ENCODE measurements around the gene CFAP46. TPM values are rescaled to one million over a fixed set of nuclear protein-coding genes. Genes with fewer than 3 reads are reported as not detected.
A peak's percentile ranks its signal among the peaks of the same experiment; 100 is the strongest.
"Not testable (repeated sequence)": the region's sequence is repeated elsewhere in the genome, so short reads cannot be mapped to it uniquely, and the experiment has no call there.

CFAP46 gene
- total RNA-seq, 1 donor from 2014 or later: 1.9 TPM

GRCh38 chr10:132933308-132934042 lies 8.9 kb downstream of the CFAP46 start:
- ATAC-seq (ENCODE audit: poor library complexity): no peak
- DNase-seq: no peak
- intact Hi-C loops (cut with DNase I): no loop called here

GRCh38 chr10:132932461-132933307 lies 9.7 kb downstream of the CFAP46 start:
- intact Hi-C loops (cut with DNase I): no loop called here
- DNase-seq (no peak), ATAC-seq (ENCODE audit: poor library complexity) (no peak)

DNA sequence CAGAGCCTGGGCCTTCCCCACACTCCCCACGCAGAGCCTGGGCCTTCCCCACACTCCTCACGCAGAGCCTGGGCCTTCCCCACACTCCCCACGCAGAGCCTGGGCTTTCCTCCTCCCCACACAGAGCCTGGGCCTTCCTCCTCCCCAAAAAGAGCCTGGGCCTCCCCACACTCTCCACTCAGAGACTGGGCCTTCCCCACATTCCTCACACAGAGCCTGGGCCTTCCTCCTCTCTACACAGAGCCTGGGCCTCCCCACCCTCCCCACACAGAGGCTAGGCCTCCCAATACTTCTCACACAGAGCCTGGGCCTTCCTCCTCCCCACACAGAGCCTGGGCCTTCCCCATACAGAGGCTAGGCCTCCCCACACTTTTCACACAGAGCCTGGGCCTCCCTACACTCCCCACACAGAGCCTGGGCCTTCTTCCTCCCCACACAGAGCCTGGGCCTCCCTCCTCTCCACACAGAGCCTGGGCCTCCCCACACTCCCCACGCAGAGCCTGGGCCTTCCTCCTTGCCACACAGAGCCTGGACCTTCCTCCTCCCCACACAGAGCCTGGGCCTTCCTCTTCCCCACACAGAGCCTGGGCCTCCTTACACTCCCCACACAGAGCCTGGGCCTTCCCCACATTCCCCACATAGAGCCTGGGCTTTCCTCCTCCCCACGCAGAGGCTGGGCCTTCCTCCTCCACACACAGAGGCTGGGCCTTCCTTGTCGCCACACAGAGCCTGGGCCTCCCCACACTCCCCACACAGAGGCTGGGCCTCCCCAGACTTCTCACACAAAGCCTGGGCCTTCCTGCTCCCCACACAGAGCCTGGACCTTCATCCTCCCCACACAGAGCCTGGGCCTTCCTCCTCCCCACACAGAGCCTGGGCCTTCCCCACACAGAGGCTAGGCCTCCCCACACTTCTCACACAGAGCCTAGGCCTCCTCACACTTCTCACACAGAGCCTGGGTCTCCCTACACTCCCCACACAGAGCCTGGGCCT lies 10.8 kb downstream of the CFAP46 start:
- intact Hi-C loops (cut with DNase I); DNase-seq; ATAC-seq (ENCODE audit: poor library complexity): not testable (repeated sequence)

- intact Hi-C loops (cut with DNase I); DNase-seq; ATAC-seq (ENCODE audit: poor library complexity): not testable (repeated sequence)
Measured at GRCh38 chr10:132930701-132931100, 11.7 kb downstream of the CFAP46 start.

GRCh38 chr10:132929953-132930548 lies 12.3 kb downstream of the CFAP46 start:
- ATAC-seq (ENCODE audit: poor library complexity) (peak; percentile 27), DNase-seq (no peak)
- intact Hi-C loops (cut with DNase I): no loop called here

DNA sequence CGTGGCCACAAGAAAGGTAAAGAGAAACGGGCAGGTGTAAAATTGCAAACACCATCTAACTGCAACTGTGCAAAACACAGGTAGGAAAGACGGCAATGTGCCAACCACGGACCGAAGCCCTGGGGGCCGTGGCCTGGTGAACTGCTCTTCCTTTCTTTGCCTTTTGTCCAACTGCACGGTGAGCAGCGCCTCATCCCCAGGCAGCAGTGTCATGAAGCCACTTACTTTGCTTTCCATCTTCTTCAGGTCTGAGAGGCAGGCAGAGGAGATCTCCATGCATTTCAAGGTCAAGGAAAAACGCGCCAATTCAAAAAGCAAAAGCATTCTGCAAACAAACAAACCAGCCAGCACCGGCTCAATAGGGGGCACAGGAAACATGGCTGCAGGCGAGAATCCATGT lies 12.9 kb downstream of the CFAP46 start:
- DNase-seq (no peak), ATAC-seq (ENCODE audit: poor library complexity) (no peak)
- intact Hi-C loops (cut with DNase I): no loop called here

DNA sequence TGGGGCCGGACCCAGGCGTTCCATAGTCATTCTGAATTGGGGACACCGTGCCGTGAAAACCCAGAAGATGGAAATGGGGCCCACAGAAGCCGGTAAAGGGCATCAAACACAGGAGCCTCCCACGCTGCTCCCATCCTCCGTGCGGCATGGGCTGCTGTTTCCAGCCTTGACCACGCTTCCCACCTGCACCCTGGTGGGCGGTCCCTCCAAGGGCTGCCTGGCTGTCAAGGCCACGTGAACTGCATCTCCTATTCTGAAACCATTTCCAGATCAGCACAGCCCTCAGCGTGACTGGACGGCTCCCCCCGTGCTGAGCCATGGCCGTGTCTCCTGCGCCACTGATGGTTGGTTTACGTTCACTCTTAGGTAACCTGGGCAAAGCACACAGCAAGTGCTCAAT lies 14.1 kb downstream of the CFAP46 start:
- ATAC-seq (ENCODE audit: poor library complexity): no peak
- intact Hi-C loops (cut with DNase I): no loop called here
- DNase-seq: no peak

DNA sequence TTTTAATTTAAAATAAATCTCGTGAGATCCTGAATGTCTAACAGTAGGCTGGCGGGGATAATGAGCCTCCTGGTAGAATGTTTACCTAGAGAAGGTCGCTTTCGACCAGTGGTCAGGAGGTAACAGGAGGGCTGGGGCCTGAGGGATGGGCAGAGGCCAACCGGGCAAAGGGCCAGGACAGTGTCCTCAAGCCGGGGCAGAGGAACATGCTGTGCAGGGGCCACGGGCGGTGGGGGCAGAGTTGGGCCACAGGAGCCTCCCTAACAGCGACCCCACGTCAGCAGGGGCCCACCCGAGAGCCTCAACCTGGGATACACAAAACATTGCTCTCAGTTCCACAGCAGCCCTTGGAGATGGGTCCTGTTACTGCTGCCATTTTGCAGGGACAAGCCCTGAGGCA lies 14.5 kb downstream of the CFAP46 start:
- intact Hi-C loops (cut with DNase I): no loop called here
- no peak for DNase-seq
- ATAC-seq (ENCODE audit: poor library complexity): peak; percentile 72

DNA sequence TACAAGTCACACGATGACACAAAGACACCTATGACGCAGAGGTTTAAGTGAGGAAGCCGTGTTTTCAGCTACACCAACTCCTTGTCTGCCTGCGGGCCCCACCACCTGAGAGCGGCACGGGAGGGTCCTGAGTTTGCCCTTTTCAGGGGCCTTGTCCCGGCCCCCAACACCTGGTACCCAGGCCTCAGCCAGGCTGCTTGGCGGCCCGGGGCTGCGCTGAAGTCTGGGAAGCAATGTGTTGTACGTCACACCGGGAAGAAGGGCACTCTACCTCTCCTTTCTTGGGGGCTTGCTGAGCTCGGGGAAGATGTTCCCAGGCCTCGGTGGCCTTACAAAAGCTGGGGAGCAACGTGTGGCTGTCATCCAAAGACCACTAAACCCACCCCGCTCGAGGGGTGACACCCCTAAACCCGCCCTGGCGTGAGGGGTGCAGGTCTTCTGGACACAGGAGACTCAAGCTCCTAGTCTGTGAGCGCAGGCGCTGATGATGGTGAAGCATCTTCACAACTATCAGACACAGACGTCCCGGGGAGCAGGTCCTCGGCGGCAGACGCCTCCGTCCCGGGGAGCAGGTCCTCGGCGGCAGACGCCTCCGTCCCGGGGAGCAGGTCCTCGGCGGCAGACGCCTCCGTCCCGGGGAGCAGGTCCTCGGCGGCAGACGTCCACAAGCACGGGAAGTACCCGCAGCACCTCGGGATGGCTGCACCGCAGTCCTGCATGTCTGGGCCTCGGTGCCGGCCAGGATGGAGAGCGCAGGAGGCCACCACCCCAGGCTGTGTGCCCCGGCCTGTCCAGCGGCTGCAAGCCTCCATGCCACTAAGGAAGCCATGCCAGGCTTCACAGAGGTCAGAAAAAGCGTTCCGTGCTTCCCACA lies 15.4 kb downstream of the CFAP46 start:
- ATAC-seq (ENCODE audit: poor library complexity) (no peak), DNase-seq (no peak)
- intact Hi-C loops (cut with DNase I): no loop called here

DNA sequence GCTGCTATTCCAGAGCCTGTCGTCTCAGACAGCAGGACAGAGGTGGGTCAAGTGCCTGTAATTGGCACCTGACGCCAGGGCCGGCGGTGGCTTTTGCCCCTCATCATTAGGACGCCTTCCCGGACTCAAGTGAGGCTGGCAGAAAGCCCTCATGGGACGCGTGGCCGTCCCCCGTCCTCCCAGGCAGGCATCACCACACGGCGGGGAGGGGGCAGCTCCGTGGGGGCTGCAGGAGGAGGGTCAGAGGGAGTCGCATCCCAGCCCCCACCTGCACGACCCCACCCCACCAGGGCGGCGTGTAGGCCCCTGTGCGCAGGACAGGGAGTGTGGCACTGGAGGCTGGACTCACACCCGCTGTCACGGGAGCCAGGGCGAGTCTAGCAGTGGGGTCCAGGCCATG lies 16.3 kb downstream of the CFAP46 start:
- DNase-seq (peak; percentile 22), ATAC-seq (ENCODE audit: poor library complexity) (no peak)
- intact Hi-C loops (cut with DNase I): no loop called here

DNA sequence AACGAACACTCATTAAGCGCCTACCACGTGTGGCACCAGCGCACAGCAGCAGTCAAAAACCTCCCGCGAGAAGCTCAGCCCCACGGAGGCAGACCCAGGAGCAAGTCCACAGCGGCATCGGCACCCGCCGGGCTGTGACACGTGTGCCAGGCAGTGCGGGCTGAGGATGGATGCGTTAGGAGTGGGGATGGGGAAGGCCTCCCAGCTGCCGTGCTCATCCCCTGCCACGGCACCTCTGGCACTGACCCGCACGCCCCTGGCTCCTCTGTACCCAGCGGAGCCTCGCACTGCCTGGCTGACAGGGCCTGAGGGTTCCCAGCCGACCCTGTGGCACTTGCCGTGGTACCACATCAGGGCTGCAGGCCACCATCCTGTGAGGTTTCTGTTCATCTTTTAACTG lies 16.8 kb downstream of the CFAP46 start:
- peak; percentile 24 for DNase-seq
- intact Hi-C loops (cut with DNase I): no loop called here
- no peak for ATAC-seq (ENCODE audit: poor library complexity)

DNA sequence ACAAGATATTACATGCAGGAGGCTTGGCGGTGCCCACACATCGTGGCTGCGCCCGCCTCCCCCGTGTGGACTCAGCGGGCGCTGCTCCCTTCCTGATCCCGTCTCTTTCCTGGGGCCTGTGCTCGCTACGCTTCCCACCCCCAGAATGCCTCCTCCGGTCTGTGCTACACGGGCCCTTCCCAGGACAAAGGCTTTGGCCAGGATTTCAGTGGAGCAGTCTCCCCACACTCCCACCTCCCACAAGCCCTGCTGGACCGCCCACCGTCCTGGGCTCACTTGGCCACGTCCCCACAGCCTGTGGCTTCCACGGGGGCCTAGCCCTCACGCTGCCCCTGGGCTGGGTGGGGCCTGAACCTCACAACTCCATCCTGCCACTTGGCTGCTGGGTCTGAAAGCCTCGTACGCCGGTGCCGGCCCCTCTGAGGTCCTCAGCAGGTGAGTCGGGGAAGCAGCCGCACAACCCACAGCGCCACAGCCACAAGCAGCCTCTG lies 17.3 kb downstream of the CFAP46 start:
- ATAC-seq (ENCODE audit: poor library complexity): no peak
- no peak for DNase-seq
- intact Hi-C loops (cut with DNase I): no loop called here

- DNase-seq (peak; percentile 30), ATAC-seq (ENCODE audit: poor library complexity) (no peak)
- intact Hi-C loops (cut with DNase I): no loop called here
Measured at GRCh38 chr10:132924046-132924952, 18.1 kb downstream of the CFAP46 start.

DNA sequence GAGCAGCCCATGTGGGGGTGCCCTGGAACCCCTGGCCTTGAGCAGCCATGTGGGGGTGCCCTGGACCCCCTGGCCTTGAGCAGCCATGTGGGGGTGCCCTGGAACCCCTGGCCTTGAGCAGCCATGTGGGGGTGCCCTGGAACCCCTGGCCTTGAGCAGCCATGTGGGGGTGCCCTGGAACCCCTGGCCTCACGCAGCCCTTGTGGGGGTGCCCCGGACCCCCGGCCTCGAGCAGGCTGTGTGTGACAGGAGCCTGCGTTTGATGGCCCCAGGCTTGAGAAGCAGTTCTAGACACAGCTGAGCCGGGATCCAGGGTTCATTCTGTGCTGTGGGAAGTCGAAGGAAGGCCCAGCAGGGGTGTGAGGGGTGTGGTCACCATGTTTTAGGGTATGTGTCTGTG lies 19.0 kb downstream of the CFAP46 start:
- intact Hi-C loops (cut with DNase I); ATAC-seq (ENCODE audit: poor library complexity): not testable (repeated sequence)
- DNase-seq: peak; percentile 4

DNA sequence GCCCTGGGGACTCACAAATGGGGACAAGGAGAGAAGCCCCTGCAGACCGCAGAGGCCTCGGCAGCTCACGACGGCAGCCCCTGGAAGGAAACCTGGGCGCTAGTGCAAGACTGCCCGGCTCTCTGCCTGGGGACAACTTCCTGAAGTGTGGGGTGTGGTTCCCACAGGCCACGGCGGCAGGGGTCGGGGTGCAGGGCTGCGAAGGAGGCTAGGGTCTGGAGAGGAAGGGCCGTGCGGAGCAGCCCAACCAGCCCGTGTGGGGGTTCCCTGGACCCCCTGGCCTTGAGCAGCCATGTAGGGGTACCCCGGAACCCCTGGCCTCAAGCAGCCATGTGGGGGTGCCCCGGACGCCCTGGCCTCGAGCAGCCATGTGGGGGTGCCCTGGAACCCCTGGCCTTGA lies 19.5 kb downstream of the CFAP46 start:
- ATAC-seq (ENCODE audit: poor library complexity): no peak
- DNase-seq: no peak

More for the DNA sequence above, 19.5 kb downstream of the CFAP46 start:
- intact Hi-C loops (cut with DNase I): no loop called here

Data from Right ventricle myocardium superior (tissue), 1 donor.